ENCODE results near the gene C6orf15.

Gene C6orf15

DNA sequence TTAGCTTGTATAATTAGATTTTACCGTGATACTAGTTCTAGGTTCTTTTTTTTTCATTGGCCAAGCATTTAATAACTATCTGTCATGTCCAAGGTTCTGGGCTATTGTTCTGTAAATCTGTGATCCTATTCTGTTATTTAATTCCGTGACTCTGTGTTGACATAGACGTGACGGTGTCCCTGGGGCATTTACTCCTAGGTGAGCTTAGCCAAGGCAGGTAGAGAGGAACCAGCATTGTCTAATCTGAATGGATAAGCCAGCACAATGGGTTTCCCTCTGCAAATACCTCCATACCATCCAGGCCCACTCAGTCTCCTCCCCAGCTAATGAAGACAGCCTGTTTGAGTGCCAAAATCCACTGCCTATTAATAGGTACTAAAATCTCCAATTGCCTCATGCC, 16.8 kb upstream of the C6orf15 start:
- peak; percentile 53 for DNase-seq

- peak; percentile 50 for DNase-seq
Measured at GRCh38 chr6:31128093-31128676, 15.8 kb upstream of the C6orf15 start.

DNA sequence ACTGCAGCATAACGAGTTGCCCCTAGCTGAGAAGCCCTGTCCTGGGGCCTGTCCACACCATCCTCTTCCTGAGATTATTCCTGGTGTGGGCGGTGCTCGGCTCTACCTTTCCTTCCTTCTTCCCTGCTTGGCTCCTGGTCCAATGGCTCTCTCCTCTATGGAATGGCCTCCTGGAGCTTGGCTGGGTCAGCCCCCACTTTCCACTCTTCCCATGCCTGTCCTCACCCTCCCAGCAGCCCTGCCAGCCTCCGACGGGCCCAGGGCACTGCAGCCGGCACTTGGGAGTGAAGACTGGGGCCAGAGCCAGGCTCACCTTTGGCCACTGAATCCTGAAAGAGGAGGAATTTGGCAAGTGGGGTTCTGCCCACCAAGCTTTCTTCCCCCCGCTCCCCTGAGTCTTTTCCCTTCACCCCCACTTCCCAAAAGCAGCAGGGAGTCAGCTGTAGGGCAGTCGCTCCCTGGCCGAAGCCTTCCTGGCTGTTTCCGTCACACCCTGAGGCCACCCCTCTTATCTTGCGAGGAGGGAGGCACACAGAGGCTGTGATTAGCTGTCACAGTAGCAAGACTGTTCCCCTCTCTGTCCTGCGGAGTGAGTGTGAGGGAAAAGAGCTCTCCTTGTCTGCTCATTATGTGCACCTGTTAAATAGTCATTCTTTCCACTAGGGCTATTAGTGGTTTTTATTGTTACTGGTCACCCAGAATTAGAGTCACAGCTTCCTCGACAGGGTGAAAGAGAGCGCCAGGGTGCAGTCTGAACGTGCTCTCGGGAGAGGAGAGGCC, 14.2 kb upstream of the C6orf15 start:
- no peak for DNase-seq

DNA sequence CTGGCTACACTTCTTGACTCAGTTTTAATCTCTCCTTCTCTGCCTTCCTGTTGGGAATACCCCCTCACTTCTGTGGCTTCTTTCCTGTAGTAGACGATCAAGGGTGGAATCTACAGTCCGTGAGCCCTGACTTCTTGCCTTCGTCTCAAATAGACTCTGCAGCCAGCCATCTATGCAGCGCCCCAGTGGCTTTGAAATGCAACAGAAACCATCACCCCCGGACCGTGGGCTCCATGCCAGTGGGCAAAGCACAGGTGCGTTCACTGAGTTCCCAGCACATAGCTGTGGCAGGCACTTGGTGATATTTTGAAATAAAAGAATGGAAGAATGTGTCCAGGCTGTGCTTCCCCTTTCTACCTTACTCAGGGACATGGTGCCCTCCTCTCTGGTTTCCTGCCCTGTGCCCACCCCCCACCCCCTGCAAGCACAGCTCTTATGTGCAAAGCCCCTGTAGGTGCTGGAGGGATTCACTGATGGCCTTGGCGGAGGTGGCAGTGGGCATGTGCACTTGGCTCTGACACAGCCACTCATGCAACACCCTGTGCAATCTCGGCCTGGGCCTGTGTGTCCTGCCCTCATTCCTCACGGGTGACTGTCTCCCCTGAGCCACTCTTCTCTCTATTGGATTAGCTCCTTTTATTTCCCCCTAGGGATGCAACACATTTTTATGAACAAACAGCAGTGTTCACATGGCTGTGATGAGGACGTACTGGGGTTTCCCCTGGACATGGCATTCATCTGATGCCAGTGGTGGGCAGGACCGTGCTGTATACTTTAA, 13.4 kb upstream of the C6orf15 start:
- no peak for DNase-seq

GRCh38 chr6:31125162-31125561, 12.8 kb upstream of the C6orf15 start:
- no peak for DNase-seq

- DNase-seq: no peak
Measured at GRCh38 chr6:31122791-31123706, 10.7 kb upstream of the C6orf15 start.

- no peak for DNase-seq
Measured at GRCh38 chr6:31121131-31121790, 8.9 kb upstream of the C6orf15 start.

- no peak for DNase-seq
Measured at GRCh38 chr6:31120151-31120915, 8.0 kb upstream of the C6orf15 start, which contains the start of gene CDSN. TSS of gene CDSN (minus strand) at chr6:31120446. CDS start at chr6:31120419, 27 bp downstream.

- DNase-seq: no peak
Measured at GRCh38 chr6:31118178-31118577, 5.8 kb upstream of the C6orf15 start.

- no peak for DNase-seq
Measured at GRCh38 chr6:31116661-31117385, 4.4 kb upstream of the C6orf15 start.

DNA sequence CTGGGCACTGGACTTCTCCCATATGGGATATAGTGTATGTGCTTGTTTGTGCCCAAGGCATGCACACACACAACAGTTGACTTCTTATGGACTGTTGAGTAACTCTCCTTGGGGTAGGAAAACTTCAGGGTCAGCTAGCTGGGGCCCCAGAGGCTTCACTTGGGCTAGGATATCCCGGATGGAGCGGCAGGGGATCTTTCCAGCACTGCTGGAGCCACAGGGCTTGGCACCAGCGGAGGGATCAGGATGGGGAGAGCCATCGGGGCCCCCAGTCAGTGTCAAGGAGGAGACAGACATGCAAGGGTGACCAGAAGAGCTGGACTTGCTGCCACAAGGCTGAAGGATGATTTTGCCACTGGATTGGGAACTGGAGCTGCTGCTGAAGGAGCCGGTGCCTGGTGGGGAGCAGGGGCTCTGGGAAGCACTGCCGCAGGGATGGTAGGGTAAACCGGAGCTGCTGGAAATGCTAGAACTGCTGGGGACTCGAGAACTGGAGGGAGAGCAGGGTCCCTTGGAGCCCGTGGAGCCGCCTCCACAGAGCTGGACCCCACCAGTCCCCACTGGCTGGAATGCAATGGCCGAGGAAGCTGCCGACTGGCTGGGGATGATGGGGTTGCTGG, 3.7 kb upstream of the C6orf15 start:
- DNase-seq: no peak

DNA sequence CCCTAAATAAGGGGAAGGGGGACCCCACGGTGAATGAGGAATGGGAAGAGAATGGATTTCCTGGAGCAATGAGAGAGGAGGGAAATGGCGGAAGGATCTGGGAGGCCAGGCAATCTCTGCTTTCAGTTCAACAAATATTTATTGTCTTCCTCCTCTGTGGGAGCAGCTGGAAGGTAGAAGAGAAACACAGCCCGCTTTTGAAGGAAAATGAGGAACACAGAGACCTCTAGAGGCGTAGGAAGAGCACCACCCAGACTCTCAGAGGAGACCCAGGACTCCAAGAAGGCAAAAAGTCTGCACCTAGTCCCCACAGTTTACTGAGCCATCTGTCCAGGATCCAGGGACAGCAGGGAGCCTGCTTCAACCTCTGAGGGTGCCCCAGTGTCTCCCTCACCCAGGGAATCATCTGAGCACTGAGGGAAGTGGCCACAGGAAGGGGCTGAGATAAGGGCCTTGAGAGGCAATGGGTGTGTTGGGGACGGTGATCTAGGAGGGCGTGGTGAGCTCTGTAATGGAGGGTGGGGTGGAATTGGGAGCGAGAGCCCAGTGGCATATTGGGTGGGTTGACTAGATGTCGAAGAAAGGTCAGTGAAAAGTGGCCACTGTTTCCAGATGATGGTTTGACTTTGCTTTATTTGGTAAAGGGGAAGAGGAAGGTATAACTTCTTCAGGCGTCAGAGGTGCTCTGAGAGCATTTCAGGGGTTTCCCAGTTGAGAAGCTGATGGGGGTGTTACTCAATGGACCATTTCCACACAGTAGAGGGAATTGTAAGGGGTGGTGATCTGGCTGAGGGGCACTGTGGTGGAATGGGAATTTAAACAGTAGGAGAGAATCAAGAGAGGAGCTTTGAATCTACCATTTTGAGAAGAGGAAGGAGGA, 2.8 kb upstream of the C6orf15 start:
- DNase-seq: no peak

- no peak for DNase-seq
Measured at GRCh38 chr6:31114541-31114878, 2.1 kb upstream of the C6orf15 start, which contains the start of gene PSORS1C1. TSS of gene PSORS1C1 (plus strand) at chr6:31114800. CDS start at chr6:31129633, 14,833 bp downstream.

GRCh38 chr6:31113861-31114540, 1.6 kb upstream of the C6orf15 start:
- no peak for DNase-seq

DNA sequence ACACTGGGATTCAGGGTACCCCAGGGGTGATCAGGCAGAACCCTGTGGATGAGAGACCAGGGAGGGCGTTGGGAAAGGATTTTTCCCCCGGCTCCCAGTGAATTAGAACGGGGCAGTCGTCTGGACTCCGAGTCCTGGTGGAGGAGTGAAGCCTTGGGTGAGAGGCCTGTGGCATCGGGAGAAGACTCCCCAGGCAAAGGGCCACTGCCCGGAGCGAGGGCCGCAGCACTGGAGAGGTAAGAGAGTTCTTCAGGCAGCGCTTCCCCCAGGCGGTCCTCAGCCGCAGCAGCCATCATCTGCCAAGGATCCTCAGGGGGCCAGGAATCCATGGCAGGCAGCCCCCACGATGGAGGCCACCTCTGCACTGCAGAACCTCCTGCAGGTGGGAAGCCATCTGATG, 663 bp downstream of the C6orf15 start:
- no peak for DNase-seq

GRCh38 chr6:31110825-31111582, 1.4 kb downstream of the C6orf15 start:
- no peak for DNase-seq

DNA sequence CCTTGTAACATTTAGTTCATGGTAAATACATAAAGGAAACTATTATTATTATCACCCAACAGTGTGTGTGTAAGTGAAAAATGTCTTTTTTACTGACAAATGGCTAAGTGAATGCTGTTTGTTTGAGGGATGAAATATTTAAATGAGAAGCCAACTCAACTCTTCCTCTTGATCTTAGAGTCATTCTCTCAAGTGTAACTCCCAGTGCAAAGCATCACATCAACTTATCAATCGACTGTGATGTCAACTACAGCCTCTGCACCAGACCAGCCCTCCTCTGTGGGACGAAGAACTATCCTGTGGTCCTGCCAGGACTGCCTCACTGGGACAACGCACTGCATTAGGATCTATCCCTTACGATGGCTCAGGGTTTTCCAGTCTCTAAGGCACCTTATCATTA, 5.3 kb downstream of the C6orf15 start:
- DNase-seq: no peak

DNA sequence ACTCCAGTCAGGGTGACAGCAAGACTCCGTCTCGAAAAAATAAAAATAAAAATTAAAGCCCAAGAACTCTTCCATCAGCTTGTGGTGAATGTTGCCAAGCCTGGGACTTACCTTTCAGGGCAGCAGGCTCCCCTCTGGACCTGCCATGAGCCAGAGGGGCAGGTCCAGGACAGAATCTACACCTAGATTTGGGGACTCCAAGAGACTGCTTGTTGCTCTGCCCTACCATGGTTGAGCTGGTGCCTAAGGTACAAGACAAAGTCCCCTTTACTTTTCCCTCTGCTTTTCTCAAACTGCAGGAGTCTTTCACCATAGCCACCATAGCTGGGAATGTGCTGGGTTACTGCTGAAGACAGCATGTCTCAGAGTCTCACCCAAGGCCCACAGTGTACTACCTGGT, 9.2 kb downstream of the C6orf15 start:
- no peak for DNase-seq
